Stimulated activated CD8-positive, alpha-beta memory T cell treated with anti-CD3 and anti-CD28 coated beads, Interleukin-7, amount 100 ng/mL, for 24 hours (primary cell): ENCODE results near the gene IHH.

Experiments used
- DNase-seq: peaks from one replicate; pipeline ENCODE4 v3.0.0-alpha.2; 2020; ENCODE audit warnings: low read depth

The IHH gene

GRCh38 chr2:219038600-219038999 is 22.1 kb downstream of the IHH start:
- DNase-seq: no peak

GRCh38 chr2:219037783-219038499 is 22.8 kb downstream of the IHH start:
- DNase-seq: no peak

GRCh38 chr2:219035942-219036341 is 24.8 kb downstream of the IHH start:
- no peak for DNase-seq

DNA sequence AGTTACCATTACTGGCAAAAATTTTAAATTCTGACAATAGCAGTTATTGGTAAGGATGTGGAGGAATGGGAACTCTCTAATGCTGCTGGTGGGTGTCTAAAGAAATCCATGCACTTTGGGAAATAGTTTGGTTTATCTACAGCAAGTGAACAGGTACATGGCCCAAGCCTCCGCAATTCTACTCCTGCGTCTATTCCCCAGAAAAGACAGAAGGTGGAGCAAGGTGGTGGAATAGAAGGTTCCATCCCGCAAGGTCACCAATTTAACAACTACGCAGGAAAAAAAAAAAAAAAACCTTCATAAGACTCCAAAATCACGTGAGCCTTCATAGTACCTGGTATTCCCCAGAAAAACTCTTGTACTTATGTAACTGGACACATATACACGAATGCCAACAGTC is 25.9 kb downstream of the IHH start:
- DNase-seq: no peak

GRCh38 chr2:219032051-219032745 is 28.5 kb downstream of the IHH start:
- no peak for DNase-seq

DNA sequence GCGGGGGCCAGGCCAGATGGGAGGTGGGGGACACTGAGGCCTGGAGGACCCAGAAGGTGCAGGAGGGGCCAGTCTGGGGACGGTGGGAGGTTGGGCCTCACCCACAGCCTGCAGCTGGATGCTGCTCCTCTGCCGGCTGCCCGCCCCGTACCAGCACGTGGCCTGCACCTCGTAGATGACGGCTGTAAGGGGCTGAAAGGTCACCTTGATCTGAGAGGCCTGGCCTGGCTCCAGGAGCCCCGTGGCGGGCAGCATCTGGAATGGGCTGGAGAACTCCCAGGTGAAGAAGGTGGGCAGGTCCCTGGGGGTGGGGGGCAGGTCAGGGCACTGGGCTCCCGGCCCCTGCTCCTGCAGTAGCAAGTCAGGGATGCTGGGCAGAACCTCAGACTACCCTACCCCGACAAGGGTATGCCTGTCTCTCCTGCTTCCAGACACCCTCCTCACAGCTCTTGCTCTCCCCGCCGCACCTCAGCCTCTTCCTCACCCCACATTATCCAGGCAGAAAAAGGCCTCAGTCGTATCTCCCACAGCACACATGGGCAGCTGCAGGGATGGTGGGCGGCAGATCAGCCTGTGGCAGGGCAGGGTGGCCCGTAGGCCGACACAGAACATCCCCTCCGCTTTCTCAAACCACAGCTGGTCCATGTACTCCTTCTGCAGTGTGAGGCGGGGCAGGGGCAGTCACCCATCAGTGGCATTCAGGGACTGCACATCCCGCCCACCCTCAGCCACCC is 29.5 kb downstream of the IHH start:
- no peak for DNase-seq

GRCh38 chr2:219030177-219030940 is 30.4 kb downstream of the IHH start:
- no peak for DNase-seq

- DNase-seq: peak; percentile 47
These were observed 30.9 kb downstream of the IHH start for GRCh38 chr2:219029829-219030165.

DNA sequence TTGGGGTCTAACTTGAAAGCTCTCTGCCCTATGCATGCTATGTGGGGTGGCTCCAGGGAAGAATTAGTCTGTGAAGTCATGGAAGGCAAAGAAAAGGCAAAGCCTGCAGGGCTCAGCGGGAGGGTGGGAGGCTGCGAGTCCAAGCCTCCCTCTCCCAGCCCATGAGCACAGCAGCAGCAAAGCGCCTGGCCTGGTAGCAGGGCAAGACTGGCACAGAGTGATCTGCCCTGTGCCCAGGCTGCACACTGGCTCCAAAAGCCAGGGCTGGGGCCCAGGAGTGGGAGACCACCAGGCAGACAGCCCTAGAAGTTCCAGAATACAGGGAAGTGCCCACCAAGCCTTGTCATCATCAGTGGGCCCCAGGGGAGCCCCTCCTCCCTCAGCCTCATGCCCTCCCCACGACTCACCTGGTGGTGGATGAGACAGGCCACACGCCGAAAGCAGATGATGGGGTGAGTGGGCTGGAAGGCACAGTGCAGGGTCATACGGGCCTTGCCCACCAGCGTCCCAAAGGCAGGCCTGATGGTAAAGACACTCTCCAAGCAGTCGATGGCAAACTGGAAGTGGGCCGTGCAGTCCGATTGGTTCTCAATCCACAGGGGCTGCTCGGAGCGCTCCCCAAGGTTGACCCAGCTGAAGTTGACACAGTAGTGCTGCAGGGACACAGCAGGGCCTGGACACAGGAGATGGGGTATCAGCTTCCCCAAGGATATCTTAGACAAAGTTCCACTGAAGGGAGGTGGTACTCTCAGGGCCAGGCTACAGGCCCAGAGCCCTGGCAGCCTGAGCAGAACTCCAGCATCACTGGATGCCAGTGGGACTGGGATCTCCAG is 31.5 kb downstream of the IHH start:
- no peak for DNase-seq

DNA sequence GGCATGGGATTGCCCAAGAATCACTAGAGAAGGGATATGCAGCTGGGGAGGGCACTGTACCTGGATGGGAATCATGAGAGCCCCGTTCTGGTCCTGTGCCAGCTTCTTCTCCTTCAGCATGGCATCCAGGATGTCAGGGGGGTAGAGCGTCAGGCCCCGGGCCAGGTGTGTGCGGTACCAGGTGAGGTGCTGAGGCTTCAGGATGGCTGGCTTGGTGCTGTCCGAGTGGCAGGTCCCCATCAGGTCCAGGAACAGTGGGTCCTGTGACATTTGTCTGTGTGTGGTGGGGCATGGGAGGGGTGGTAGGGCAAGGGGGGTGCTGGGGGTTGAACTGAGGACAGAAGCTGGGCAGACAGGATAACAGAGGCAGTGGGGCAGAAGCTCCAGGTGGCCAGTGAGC is 32.6 kb downstream of the IHH start:
- no peak for DNase-seq

GRCh38 chr2:219027511-219028055 is 33.1 kb downstream of the IHH start:
- no peak for DNase-seq

GRCh38 chr2:219026946-219027345 is 33.8 kb downstream of the IHH start:
- DNase-seq: no peak

GRCh38 chr2:219025637-219026585 is 34.8 kb downstream of the IHH start:
- no peak for DNase-seq

- DNase-seq: no peak
These were observed 36.7 kb downstream of the IHH start for GRCh38 chr2:219024059-219024458.

DNA sequence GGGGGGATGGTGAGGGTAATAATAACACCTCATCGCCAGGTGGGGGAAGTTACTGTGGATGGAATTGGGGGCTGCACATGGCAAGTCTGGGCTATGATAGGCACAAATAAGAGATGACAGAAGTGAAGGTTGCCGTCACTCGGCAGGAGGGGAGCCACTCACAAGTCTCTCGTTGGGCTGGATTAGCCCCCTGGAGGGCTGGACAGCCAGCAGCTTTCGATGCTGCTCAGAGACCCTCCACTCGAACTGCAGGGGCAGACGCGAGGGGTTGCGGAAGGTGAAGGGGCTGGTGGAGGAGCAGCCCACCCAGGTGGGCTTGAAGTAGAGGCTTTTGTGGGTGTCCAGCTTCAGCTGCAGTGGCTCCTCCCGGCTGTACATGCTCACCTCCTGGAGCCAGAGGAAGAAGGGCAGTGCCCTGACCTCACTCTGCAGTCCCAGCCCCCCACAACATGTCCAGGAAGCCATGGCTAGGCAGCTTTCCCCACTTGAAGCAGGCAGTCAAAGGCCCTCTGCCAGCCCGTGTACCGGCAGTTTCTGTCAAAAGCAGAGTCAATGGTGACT is 37.6 kb downstream of the IHH start:
- no peak for DNase-seq

DNA sequence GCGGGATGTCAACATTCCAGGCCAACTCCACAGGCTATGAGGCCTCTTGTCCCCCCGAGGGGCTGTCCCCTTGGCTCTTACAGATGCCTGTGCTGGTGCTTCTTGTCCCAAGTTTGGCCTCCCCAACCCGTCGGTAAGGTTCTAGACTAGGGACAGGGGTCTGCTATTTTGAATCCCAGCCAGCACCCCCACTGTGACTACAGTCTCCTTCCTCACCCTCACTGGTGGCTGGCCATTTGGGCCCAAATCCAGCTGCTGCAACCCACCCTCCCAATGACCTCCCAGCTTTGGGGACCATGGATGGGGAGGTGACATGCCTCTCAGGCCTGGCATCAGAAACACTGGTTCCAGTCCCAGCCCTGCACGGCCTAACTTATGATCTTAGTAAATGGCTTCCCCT is 38.1 kb downstream of the IHH start:
- DNase-seq: no peak

- no peak for DNase-seq
These were observed 38.7 kb downstream of the IHH start for GRCh38 chr2:219022041-219022440.

GRCh38 chr2:219021591-219021990 is 39.1 kb downstream of the IHH start:
- DNase-seq: no peak

DNA sequence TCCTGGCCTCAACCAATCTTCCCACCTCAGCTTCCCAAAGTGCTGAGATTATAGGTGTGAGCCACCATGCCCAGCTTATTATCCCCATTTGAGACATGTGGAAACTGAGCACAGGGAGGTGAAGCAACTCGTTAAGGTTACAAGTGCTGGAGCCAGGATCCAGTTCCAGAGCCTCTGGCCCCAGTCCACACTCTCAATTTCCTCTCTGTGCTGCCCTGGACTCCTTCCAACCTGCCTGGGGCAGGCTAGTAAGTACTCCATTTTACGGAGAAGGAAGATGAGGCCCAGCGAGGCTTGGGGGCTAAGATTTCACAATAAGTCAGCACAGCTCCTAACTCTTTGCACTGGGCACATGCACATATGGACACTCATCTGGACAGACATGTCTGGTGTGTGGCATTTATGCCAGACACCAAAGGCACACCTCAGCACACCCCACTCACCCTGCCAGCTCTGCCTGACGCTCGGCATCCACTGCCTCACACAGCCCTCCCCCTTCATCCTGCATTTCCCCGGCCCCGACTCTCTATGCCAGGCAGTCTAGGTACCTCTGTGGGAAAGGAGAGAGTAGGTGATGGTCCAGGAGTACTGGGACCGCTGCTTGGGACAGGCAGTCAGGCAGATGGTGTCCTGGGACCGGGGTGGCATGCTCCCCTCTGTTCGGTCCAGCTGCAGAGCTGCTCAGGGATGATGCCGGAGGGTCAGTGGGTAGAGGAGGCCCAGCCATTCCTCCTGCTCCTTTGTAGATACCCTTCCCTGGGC is 39.9 kb downstream of the IHH start:
- no peak for DNase-seq
